GM21576 (cell line): ENCODE measurements around the gene TMPRSS11E.
"Not testable (repeated sequence)": the region's sequence is repeated elsewhere in the genome, so short reads cannot be mapped to it uniquely, and the experiment has no call there.

ENCODE experiments used
- ATAC-seq: cut with Tn5 transposase; IDR thresholded peaks from one replicate; pipeline ENCODE4 v1.9.1; 2021; ENCODE audit warnings: mild to moderate bottlenecking, moderate library complexity; ENCODE audit not compliant: unreplicated experiment

TMPRSS11E gene

DNA sequence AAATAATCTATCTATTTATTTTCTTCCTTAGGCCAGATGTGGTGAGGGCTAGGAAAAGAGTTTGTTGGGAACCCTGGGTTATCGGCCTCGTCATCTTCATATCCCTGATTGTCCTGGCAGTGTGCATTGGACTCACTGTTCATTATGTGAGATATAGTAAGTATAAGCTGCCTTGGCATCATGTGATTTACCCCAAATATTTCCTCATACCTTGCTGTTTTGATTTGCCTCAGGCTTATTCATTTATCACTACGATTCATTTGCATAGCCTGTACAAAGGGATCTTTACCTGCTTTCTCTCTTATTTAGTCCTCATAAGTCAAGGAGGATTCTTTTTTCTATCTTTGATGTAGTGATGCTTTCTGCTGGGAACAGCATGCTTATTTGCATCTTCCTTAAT, 14.5 kb downstream of the TMPRSS11E start:
- ATAC-seq: no peak

DNA sequence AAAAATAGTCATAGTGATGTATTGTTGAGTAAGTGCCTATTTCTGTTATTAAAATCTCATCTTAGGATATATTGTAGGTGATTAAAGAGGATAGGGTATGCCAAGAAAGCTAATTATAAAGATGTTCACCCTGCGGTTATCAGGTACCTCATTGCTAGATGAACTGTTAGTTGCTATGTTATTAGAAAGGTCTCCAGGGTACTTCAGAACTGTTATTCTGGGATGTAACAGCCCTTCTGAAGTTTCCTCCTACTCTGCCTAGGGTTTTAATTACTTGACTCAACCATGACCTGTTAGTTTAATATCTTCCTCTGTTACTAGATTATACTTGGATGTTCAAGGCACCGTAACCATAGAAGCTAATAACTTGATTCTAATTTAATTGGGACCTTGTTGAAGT, 15.4 kb downstream of the TMPRSS11E start:
- ATAC-seq: no peak

DNA sequence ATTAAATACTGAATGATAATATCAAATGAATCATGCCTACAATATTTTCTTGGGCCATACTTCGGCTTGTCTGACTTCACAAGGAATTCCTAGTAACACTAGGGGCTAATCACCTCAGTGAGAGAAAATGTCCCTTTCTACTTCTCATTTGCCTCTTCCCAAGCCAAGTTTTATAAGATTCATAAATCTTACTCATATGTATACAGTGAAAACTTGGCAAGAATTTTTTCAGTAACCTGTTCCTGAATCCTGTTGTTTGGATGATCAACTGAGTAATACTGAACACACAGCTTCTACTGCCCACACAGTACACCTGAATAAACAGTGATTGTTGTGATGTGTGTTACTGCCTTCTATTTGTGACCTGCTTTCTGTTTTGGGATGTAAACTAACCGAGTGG, 16.5 kb downstream of the TMPRSS11E start:
- no peak for ATAC-seq

DNA sequence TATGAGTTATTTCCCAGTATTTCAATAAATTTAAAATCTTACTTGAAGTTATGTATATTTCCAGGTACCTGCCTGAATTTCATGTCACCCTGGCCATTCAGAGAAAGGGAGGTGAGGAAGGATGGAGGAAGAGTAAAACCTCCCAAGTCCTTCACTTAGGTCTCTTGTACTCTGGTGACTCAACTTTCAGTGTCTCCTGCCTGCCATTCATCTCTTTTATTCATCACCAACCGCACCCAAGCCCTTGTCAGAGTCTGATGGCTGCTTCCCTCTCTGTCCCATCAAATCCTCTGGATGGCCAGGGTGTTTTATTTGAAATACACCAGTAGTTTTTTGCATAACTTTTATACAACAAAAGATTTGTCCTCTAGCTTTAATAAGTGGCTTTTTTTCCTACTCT, 17.8 kb downstream of the TMPRSS11E start:
- no peak for ATAC-seq

DNA sequence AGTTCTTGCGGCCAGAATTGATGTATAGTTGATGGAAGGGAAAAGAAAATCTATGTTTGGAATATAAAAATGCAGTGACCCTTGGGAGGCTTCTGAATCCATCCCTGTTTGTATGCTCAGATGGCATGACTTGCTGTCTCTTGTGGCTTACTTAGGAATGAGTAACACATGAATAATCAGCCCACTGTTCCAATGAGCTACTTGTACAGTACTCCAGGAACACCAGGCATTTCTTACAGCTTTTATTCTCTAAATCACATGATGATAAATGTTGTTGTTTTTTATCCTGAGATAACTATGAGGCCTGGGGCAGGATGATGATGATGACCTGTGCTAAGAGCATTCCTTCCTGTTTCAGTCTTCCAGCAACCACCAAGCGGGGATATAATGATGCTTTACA, 18.9 kb downstream of the TMPRSS11E start:
- ATAC-seq: no peak

DNA sequence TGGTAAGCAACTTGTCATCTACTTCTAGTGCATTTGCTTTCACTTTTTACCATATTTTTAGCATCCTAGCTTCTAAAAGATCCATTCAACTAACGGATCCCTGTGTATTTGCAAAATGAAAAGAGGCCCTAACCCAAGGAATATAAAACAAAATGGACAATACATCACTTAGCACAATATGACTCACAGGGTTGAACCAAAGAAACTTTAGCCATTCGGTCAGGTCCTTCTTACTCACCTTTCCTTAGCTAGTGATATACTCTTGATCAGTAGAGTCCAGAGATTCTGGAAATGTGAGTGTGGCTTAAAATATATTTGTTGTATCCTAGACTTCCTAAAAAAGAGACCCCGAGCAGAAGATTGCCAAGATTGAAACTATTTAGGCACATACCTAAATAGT, 19.5 kb downstream of the TMPRSS11E start:
- ATAC-seq: no peak

DNA sequence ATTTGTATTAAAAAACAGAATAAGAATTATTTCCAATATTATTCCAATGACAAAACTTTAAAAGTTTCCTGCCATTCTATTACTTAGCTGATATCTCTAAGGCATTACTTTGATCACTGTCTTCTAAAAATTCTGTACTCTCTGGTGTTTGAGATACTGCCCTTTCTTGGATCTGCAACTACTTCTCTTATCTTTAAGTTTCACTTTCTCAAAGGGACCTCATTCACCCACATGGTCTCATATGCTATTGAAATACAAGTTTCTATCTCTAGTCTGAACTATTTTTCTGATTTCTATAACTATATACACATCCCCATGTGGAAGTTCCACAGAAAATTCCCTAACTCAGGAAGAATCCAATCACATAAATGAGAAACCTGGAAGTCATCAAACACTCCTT, 22.2 kb downstream of the TMPRSS11E start:
- ATAC-seq: peak; percentile 88

DNA sequence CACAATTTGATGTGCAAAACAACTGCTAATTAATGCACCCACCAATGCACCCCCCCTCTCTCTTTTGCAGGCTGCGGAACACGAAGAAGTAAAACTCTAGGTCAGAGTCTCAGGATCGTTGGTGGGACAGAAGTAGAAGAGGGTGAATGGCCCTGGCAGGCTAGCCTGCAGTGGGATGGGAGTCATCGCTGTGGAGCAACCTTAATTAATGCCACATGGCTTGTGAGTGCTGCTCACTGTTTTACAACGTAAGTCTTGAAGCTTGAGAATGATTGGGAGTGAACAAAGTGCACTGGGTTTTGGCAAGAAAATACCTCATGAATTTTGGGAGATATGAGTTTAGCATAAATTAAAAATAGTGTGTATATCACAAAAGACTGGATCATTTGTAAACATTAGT, 28.9 kb downstream of the TMPRSS11E start:
- ATAC-seq: no peak

DNA sequence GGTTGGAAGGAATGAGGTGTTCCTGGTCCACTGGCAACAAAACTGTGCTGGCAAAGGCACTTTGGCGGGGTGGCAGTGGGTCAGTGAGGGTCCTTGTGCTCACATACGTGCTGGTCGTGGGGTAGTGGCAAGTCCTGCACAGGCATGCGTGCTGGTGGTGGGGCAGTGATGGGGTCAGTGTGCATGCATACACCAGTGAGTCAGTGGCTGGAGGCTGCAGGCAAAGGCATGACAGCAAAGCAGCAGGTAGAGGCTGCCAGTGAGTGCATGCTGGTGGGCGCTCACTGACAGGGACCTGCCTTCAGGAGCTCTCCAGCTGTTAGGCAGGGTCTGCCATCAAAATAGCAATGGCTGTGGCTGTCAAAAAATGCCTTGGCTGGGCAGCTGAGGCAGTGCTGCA, 42.1 kb downstream of the TMPRSS11E start:
- ATAC-seq: no peak

DNA sequence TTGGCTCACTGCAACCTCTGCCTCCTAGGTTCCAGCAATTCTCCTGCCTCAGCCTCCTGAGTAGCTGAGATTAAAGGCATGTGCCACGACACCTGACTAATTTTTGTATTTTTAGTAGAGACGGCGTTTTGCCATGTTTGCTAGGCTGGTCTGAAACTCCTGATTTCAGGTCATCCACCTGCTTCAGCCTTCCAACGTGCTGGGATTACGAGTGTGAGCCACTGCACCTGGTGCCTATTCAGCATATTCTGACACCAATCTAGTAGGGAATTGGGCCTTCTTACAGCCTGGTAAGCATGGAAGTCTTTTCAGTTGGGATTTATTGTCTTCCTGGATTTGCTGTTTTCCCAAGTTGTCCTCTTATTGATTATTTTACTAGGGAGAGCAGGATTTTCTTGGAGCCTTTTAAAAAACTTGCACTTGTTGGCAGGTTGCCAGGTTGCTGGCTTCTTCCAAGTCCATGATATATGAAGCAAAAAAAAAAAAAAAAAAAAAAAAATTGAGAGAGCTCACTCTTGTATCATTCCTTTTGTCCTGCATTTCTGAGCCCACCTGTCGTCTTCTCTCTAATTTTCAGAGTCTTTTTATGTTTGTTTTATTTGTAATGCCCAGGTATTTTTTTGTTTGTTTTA, 43.7 kb downstream of the TMPRSS11E start:
- ATAC-seq: no peak

DNA sequence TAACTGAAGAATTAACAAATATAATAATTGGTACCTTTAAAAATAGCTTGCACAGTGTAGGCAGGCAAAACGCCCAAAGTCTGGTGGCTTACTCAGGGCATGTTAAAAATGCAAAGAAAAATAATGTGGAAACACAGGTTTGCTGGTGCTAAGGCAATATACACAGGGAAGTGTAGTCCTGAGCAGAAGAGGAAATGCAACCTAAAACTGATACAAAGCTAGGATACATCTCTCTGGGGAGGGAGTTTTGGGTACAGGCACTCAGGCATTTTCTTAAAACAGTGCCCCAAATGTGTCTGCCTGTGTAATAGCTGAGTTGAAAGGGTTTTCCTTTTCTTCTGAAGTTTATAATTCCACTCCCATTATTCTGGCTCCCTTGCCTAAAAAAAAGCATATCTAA, 47.4 kb downstream of the TMPRSS11E start:
- no peak for ATAC-seq

DNA sequence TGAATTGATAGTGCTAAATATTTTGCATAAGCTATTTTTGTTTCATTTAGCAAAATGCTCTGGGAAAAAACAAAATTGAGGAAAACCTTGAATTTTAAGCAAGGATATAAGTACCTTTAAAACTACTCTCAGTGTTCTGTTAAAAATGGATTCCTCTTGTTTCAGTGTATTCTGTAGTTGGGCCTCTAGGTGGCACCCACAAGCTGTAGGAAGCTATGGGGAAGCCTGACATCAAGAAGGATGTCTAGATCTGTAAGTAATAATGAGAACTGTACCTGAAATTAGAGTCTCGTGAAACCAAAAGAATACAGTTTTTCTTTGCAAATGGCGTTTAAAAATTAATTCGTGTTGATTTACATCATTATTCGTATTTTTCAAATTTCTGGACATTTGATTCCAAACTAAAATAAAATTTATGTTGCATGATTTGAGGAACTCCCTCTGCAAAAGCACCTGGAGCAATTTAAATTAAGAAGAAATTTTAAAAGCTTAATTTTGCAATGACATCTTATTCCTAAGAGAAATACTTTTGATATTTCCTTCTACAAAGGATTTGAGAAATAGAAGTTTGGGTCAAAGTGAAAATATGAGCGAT, 51.2 kb downstream of the TMPRSS11E start:
- ATAC-seq: peak; percentile 94

DNA sequence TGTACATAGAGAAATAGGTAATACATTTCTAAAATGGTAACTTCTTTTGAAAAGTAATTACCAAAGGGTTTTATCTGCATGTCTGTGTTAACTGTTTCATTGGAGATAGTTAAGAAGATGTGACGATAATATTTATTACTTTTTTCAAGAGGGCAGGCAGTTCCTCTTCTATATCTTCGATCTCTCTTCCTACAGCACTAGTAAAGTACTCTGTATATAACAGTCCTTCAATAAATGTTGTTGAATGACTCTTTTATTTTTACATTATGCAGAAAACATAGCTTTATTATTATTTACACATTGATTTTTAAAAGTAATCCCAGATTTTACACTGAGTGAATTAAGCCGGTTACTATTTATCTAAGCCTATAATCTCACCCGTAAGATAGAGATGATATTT, 51.8 kb downstream of the TMPRSS11E start:
- no peak for ATAC-seq

DNA sequence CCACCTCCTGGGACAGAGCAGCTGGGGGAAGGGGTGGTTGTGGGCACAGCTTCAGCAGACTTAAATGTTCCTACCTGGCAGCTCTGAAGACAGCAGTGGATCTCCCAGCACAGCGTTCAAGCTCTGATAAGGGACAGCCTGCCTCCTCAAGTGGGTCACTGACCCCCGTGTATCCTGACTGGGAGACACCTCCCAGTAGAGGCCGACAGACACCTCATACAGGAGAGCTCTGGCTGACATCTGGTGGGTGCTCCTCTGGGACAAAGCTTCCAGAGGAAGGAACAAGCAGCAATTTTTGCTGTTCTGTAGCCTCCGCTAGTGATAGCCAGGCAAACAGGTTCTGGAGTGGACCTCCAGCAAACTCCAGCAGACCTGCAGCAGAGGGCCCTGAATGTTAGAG, 56.2 kb downstream of the TMPRSS11E start:
- ATAC-seq: not testable (repeated sequence)

DNA sequence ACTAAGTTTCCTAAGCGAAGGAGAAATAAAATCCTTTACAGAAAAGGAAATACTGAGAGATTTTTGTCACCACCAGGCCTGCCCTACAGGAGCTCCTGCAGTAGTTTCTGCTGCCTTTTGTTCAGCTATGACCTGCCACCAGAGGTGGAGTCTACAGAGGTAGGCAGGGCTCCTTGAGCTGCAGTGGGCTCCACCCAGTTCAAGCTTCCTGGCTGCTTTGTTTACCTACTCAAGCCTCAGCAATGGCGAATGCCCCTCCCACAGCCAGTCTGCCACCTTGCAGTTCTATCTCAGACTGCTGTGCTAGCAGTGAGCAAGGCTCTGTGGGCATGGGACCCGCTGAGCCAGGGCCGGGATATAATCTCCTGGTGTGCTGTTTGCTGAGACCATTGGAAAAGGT, 57.6 kb downstream of the TMPRSS11E start:
- ATAC-seq: not testable (repeated sequence)

DNA sequence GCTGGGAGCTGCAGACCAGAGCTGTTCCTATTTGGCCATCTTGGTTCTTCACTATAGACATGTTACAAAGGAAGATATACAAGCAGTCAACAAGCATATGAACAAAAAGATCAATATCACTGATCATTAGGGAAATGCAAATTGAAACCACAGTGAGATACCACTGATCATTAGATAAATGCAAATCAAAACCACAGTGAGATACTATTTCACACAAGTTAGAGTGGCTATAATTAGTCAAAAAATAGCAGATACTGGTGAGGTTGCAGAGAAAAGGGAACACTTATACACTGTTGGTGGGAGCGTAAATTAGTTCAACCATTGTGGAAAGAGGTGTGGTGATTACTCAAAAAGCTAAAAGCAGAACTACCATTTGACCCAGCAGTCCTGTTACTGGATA, 58.2 kb downstream of the TMPRSS11E start:
- not testable (repeated sequence) for ATAC-seq

DNA sequence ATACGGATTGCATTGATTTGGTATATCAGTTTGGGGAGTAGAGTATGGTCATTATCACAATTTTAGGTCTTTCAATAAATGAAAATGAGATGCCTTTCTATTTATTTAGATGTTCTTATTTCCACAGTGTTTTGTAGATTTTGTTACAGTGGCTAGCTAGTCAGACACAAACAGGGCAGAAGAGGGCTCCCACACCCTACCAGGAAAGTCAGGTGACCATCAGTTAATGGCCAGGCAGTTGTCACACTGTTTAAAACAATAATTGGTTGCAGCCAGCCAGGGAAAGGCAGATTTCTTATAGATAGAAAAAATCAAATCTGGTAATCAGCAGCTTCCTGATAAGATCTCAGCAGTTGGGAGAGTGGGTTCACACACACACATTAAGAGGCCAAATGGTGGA, 71.6 kb downstream of the TMPRSS11E start:
- ATAC-seq: no peak

DNA sequence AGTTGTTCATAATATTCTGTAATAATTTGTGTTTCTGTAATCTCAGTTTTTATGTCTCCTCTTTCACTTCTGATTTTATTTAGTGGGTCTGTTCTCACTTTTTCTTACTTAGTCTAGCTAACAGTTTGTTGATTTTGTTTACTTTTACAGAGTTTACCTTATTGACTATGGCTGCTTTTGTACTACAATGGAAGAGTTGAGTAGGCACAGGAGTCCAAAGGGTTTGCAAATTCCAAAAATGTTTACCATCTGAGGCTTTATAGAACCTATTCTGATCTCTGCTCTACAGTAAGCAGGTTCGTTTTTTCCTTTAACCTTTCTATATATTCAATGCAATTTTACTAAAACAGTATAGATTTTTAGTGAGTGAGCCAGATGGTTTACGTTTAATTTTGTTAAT, 73.7 kb downstream of the TMPRSS11E start:
- no peak for ATAC-seq

DNA sequence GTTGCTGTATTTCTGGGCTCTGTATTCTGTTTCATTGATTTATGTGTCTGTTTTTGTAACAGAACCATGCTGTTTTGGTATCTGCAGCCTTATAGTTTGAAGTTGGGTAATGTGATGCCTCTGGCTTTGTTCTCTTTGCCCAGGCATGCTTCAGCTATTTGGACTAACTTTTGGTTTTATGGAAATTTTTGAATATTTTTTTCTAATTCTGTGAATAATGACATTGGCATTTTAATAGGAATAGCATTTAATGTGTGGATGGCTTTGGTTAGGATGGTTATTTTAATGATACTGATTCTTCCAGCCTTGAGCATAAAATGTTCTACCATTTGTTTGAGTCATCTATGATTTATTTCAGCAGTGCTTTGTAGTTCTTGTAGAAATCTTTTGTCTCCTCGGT, 75.0 kb downstream of the TMPRSS11E start:
- not testable (repeated sequence) for ATAC-seq

DNA sequence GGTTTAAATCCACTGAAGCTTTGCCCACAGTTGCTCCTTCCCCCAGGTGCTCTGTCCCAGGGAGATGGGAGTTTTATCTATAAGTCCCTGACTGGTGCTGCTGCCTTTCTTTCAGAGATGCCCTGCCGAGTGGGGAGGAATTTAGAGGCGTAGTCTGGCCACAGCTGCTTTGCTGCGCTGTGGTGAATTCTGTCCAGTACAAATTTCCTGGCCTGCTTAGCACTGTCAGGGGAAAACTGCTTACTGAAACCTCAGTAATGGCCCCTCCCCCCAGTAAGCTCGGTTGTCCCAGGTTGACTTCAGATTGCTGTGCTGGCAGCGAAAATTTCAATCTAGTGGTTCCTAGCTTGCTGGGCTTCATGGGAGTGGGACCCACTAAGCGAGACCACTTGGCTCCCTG, 88.7 kb downstream of the TMPRSS11E start:
- ATAC-seq: no peak

DNA sequence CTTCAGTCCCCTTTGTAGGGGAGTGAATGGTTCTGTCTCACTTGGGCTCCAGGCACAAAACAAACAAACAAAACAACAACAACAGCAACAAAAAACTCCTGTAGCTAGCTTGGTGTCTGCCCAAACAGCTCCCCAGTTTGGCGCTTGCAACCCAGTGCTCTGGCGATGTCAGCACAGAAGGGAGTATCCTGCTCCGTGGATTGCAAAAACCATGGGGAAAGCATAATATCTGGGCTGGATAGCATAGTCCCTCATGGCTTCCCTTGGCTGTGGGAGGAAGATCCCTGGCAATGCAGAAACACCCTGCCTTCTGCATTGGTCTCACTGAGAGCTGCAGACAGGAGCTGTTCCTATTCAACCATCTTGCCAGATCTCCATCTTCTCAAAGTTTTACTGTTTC, 89.1 kb downstream of the TMPRSS11E start:
- ATAC-seq: no peak

DNA sequence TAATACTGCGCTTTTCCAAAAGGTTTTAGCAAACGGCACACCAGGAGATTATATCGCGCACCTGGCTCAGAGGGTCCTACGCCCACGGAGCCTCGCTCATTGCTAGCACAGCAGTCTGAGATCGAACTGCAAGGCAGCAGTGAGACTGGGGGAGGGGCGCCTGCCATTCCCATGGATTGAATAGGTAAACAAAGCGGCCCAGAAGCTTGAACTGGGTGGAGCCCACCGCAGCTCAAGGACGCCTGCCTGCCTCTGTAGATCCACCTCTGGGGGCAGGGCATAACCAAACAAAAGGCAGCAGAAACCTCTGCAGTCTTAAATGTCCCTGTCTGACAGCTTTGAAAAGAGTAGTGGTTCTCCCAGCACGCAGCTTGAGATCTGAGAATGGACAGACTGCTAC, 95.5 kb downstream of the TMPRSS11E start:
- ATAC-seq: not testable (repeated sequence)
